ENCODE measurements around the gene MRPS5.

Gene MRPS5

DNA sequence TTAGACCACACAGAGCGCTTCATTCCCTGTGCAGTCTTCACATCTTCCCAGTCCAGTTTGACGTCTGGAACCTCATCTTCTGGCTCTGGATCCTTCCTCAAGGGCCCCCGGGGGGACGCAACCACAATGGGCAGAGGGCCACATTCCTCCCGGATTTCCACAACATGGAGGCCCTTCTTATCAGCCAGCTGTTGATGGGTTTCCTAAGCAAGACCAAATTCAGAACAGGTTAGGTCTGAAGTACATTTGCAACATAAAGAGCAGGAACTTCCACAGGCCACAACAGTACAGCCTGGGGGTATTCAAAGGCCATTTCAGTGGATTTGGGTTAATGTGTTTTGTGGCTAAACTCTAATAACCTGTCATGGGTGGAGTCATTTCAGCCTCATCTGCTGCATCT lies 34.2 kb downstream of the MRPS5 start:
- DNase-seq (ENCODE audit: low read depth): no peak

DNA sequence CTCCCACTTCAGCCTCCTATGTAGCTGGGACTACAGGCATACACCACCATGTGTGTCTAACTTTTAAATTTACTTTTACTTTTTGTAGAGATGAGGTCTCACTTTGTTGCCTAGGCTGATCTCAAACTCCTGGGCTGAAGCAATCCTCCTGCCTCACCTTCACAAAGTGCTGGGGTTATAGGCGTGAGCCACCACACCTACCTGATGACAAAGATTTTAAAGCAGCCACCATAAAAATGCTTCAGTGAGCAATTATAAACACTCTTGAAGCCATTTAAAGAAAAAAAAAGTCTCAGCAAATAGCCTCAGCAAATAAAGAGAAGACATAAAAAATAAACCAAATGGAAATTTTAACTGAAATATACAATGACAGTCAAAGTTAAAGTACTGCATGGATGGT lies 35.6 kb downstream of the MRPS5 start:
- no peak for DNase-seq (ENCODE audit: low read depth)

DNA sequence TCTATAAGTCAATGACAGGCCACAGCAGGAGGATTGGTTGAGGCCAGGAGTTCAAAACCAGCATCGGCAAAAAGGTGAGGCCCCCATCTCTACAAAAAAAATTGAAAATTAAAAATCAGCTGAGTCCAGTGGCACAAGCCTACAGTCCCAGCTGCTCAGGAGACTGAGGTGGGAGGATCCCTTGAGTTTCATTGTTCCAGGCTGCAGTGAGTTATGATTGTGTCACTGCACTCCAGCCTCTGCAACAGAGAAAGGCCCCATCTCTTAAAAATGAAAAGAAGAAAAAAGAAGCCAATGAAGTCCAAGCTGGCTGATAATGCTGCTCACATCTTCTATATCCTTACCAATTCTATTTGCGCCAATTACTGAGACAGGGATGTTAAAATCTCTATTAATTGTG lies 39.1 kb downstream of the MRPS5 start:
- DNase-seq (ENCODE audit: low read depth): no peak

DNA sequence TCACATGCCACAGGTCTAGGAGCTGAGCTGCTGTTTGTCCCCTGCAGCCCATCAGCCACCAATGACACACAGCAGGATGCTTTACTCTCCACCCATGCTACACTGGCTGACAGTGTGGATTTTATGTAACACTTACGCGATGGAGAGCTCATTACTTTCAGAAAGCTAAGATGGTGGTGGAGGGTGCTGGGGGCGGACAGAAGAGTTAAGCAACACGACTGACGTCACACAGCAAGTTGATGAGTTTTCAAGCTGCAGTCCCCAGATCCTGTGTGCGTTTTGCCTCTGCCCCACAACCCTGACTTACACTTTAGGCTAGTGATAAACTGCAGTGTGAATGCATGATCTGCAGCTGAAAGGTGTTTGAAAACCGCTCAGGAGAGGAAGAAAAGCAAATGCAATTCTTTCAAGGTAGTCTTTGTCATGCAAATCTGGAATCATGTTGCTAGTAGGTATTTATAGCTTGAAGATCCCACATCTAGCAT lies 42.4 kb downstream of the MRPS5 start:
- no peak for DNase-seq (ENCODE audit: low read depth)

DNA sequence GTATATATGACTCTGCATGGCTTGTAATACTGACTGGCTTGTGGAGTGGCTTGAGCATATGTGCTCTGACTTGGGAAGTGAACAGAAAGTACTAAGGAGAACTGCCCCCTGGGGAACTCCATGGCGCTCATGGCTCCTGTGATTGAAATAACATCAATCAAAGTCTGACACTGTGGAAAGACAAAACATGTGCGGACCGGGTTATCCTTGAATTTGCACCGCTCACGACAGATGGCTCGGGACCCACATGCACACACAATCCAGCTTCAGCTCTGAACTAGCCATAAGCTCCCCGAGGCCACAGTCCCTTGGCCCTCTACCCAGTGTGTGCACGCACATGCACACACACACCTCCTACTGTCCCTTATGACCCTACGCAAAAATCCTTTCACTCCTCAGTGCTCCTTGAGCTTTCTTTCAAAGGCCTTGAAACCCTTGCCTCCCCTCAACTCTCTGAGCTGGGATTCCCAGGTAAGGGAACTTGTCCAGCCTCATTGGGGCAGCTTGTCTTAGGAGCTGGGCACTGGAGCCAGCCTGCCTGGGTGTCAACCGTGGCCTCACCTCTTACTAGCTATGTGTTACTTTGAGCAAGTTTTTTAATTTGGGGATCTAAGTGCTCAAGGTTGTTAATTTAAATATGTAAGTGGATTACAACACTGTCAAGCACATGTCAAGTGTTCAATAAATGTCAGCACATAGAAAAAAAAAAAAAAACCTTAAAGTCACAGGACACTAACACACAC lies 43.6 kb downstream of the MRPS5 start:
- no peak for DNase-seq (ENCODE audit: low read depth)

DNA sequence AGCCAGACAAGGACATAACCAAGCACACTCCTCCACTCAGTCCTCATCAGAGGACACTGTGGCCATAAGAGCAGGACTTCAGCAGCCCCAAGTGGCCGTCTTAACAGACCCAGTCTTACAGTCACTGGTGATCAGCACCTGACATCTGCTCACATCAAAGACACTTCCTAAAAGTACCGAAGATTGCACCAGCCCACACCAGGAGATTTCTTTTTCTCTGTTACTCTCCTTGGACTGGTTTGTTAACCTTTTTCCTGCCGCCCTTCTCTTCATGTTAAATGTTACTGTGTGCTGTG lies 44.1 kb downstream of the MRPS5 start:
- DNase-seq (ENCODE audit: low read depth): no peak

DNA sequence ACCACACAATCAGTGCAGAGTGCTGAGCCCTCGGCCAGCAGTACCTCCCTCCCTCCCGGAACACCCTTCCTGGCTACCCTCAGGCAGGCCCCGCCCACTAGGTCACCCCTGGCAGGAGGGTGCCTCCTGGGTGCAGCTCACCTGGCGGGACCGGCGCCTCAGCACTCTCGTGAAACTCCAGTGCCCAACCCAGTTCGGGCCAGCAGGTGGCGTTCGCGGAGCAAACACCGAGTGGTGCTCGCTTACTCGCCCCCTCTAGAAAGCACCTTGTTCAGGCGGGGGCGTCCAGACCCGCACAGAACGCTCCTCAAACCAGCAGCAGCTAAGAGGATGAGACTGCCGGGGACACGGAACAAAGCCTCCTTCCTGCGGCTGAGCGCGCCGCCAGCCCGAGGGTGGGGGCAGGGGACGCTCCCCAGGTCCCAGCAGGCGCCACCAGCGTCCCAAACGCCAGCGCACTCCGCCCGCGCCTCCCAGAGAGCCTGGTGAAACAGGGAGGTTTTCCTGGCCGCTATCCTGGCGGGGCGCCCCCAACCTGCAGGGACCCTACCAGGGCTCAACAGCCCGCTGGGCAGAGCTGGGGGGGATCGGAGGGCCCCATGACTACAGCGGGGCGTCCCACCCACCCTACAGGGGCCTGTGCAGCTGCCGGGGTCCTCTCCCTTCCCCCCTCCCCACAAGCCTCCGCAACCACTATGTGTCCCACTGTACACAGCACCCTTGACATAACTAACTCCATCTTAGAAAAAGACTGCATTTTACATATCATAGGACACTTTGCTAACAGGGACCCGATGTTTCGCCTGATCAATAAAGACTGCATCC lies 44.7 kb downstream of the MRPS5 start:
- DNase-seq (ENCODE audit: low read depth): peak; percentile 6

DNA sequence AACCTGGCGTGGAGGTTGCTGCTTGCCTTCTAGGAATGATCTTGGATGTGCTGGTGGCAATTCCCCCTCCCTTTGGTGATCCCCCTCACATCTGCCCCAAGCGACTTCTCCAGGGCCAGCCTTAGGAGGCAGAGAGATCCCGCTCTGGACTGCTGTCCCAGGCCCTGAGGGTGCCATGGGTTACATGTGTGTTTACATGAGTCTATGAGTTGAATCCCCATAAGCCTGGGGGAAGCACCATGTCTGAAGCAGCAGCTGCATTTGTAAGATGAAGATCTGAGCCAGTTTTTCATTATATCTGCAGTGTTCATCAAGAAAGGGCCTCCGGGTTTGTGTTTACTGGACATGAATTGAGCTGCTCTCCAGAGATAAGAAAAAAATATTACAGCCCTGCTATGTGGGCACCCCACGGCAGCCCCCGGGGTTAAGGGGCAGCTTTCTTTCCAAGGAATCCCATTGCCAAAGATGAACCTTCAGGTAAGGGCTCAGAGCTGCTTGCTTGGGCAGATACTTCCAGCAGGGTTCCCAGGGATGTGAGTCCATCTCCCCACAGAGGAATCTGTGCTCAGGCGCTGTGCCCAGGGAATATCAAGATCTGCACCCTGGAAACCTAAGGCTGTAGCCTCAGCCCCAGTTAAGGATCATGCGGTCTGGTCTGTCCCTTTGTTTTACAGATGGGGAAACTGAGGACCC lies 46.0 kb downstream of the MRPS5 start:
- no peak for DNase-seq (ENCODE audit: low read depth)

DNA sequence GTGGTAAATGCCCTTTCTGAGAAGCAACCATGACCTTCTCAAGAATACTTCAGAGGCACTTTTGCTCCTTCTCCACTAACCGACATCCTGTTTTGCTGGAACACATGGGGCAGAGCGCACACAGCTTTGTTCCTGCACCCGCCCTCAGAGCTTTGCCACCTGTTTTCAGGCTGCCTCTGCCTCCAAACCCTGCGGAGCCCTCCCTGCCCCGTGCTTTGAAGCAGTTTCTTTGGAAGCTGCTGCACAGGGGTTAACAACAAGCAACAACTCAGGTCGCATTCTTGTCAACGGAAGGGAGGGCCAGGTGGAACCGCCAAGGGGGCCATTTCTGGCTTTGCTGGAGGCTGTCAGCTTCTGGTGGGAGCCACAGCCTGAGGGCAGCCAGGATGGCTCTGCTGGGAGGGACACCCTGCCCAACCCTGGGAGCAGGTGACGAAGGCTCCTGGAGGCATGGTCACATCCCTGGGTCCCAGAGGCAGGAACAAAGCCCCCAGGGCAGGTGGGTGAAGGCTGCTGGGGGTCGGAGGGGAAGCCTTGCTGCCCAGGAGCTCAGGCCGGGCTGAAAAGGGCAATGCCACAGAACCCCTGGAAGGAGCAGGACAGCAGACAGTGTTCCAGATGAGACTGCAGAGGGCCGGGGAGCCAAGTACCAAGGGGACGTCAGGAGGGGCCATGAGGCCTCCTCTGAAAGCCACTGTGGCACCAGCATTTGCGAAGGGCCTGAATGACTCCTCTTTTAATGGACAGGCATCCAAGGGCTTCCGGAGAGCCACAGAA lies 46.8 kb downstream of the MRPS5 start:
- no peak for DNase-seq (ENCODE audit: low read depth)

DNA sequence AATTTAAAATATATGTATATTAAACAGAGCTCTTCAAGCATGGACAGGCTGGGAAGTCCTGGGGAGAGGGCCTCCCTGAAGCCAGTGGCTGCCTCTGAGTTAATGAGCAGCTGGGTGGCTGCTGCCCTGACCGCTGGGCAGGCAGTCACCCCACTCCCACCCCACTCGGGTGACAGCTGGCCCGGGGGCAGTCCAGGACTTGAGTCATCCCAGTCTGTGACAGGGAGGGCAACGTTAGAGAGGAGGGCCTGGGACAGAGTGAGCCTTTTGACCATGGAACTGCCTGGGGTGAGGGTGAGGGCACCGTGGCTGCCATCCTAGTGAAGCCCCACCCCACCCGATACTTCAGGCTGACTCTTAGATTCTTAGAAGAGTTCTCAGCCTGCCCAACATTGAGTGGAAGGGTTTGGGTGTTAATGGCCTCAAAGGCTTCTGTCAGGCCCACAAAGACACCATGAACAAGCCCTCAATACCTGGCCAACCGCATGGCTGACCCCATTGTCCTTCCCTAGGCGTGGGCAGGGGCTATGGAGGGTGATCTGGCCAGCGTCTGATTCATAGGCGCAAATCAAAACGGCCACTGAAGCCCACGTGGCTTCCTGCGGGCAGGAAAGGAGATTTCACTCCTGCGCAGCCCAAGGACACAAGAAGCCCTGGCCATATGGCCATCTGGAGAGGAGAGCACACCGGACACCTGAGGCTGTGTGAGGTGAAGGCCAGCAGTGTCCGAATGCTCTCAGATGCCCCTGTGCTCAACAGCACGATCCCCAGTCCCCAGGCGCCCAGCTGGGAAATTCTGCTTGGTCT lies 47.5 kb downstream of the MRPS5 start:
- DNase-seq (ENCODE audit: low read depth): no peak

DNA sequence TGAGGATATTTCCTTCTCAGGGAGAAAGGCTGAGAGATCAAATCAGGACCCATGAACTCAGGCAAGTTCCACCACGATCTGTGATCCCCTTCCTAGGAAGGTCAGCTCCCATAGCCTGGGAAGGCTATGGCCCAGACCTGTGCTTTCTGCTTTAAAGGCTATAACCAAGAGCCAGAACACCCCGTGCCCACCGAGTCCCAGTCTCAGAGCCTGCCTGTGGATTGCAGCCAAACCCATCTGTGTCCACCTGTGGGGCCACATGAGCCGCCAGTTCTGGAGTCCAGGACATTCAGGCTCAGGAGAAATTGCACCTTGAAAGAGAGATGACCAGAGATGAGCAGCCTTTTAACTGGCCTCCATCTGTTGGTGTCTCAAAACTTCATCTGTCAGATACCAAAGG lies 49.2 kb downstream of the MRPS5 start:
- DNase-seq (ENCODE audit: low read depth): no peak

DNA sequence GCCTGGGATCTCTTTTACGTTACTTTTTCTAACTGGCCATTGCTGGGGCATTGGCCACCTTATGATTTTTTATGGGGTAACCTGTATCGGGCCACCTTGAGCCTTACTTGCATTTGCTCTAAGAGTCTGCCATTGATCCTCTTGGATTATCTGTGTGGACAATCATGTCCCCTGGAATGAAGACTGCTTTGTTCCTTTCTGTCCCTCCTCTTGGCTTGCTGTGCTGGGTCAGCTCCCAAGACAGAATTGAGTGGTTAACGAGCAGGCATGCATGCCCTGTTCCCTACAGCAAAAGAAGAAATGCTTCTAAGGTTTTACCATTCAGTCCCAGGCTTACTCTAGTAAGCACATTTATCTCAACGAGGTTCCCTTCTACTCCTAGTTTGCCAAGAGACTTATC lies 49.8 kb downstream of the MRPS5 start:
- no peak for DNase-seq (ENCODE audit: low read depth)

DNA sequence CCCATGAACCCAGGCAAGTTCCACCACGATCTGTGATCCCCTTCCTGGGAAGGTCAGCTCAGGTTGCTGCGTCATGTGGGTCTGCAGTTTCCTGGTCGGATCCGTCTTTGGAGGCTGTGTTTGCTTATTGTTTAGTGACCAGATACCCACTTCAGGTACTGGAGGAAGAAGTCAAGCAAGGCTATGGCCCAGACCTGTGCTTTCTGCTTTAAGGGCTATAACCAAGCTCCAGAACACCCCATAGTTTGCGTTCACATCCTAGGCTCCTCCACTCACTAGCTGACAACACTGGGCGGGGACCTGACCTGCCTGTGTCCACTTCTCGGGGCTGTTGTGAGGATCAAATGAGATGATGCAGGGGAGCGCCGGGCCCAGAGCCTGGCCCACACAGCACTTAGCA lies 52.1 kb downstream of the MRPS5 start:
- no peak for DNase-seq (ENCODE audit: low read depth)

DNA sequence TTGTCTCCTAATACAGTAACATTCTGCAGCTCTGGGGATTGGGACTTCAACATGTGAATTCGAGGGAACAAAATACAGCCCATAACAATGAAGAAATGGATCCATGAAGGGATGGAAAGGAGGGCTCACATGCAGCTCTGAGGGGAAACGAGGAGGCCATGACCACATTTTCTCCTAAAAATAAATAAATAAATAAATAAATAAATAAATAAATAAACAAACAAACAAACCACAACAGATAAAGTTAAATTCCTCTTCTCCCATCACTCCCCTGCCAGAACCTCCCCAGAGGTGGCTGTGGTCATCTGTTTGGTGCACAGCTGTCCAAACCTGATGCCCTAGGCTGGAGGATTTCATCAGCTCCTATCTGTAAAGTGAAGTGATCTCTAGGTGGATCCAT lies 53.4 kb downstream of the MRPS5 start:
- no peak for DNase-seq (ENCODE audit: low read depth)

DNA sequence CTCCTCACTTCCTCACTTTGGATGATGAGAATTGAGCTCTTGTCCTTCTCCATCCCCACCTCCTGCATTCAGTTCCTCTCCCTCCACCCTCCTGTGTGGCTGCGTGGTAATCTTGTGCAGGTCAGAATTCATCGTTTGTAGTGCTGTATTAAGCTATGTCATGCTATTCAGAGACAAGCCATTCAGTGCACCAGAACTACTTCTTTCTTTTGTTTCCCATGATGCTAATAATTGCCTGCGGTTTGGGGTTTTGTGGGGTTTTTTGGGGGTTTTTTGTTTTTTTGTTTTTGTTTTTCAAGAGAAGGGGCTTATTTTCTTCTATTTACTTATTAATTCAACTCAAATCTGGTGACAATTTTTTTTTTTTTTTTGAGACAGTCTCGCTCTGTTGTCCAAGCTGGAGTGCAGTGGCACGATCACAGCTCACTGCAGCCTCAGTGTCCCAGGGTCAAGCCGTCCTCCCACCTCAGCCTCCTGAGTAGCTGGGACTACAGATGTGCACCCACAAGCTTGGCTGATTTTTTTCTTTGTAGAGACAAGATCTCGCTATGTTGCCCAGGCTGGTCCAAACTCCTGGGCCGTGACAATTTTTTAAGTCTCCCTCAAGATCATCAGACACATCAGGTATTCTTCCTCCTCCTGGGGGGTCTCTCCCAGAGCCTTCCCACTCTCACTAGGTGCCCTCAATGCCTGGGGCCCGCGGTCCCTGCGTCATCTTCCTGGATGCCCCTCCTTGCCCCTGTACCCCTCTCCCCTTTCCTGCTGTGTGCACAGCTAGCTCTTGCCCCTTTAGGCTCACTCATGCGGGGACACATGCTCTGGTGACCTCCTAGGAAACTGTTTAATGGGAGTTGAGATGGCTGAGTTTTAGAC lies 58.3 kb downstream of the MRPS5 start:
- DNase-seq (ENCODE audit: low read depth): no peak

DNA sequence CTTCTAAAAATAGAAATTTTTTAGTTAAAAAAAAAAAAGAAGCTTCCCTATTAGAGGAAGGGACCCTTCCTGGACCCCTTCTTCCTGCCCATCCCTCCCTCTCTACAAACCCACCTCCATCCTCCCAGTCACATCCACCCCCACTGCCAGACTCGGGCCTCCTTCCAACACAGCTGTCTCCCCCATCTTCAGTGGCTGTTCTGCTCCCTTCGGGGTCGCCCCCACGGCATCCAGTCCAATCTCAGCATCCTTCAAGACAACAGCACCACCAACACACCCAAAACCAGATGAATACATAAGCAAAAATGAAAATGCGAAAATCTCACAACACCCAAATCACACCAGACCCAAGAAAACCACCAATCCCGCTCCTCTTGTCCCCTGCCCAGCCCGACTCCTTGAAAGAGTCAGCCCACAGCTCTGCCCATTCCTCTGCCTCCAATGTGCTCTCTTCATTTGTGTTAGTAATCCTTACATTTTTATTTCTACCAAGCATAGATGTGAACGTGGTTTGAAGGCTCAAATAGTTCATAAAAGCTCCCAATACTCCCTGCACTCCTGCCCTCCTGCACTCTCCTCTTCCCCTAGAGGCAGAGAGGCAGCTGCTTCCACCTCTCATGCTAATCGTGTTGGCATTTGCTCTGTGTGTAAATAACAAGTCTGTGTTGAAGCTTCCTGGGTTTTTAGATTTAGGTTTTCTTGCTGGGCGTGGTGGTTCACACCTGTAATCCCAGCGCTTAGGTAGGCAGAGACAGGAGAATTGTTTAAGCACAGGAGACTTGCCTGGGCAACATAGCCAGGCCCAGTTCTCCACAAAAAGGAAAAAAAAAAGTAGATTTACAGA lies 59.1 kb downstream of the MRPS5 start:
- DNase-seq (ENCODE audit: low read depth): no peak

DNA sequence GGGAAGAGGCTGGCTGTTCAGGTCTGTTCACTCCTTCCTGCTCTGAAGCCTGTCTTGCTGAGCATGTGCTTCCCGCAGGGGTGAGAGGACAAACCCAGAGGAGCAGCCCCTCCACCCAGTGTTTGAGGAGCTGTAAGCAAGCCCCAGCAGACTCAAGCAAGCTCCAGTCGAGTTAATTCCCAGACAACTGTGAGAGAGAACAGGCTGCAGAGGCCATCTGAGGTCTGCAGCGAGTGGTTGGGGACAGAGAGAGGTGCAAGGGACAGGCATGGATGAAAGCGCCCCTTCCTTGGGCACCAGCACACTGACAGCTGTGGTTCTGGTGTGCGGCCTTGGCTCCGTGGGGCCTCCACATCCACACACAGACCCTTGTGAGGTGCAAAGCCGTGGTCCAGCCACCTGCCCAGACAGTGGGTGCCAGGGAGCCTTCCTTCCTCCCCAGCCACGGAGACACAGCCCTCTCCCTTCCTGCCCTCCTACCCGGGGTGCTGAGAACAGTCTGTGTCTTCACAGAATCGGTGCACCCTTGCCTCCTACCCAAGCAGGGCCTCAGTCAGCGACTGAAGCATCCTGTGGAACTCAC lies 59.9 kb downstream of the MRPS5 start:
- no peak for DNase-seq (ENCODE audit: low read depth)

DNA sequence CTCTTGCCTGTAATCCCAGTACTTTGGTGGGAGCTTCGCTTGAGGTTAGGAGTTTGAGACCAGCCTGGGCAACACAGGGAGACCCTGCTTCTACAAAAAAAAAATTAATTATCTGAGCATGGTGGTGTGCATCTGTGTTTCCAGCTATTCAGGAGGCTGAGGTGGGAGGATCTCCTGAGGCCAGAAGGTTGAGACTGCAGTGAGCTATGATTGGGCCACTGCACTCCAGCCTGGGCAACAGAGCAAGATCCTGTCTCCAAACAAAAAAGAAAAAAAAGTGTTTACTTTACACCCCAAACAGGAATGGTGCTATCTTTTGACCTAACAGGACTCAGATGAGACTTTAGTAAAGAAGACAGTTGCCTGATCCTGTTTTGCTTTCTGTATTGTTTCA lies 60.5 kb downstream of the MRPS5 start:
- DNase-seq (ENCODE audit: low read depth): no peak

DNA sequence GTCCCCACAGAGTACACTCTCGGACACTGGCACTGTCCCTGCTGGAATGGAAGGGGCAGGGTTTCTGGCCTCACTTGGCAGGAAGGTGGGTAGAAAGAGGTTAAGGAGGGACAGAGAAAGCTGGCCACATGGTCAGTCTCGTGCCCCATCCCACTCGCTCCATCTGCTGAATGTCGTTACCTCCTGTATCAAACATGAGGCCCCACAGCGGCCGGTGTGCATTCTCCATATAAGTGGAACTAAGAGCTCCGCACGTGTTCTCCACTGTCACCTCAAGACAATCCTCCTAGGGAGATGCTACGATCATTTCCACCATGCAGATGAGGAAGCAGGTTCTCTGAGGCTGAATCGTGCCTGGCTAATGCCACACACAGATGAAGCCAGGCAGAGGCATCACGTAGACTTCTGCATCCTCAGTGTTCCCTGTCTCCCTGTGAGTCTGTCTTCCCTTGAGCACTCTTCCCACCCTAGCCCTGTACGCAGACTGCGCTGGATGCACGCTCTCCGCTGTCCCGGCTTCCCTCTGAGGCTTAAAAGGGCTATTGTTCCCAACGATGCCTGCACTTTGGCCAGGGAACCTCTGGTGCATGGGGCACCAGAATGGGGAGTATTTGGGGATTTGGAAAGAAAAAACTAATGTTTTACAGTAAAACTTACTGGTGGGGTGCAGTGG lies 61.0 kb downstream of the MRPS5 start:
- no peak for DNase-seq (ENCODE audit: low read depth)

Measured in GM04504 (cell line).